BJ (cell line): Measurements from ENCODE around the gene OASL. TPM values are rescaled to one million over a fixed set of nuclear protein-coding genes. Genes with fewer than 3 reads are reported as not detected.

ENCODE experiments used
- CTCF ChIA-PET: fragments of 350-600 bp; formaldehyde crosslinking; extraction: SDS; loops from one replicate; lab custom pipeline; 2021; ENCODE audit warnings: antibody characterized with exemption, inconsistent platforms; lab: Yijun Ruan, JAX
- POLR2A ChIA-PET: fragments of 300-600 bp; sonication (Branson Sonifier 250); formaldehyde crosslinking; extraction: SDS; loops from one replicate; lab custom pipeline; 2021; ENCODE audit warnings: antibody characterized with exemption; lab: Charles Lee
- DNase-seq: peaks from one replicate; pipeline ENCODE4 v3.0.0-alpha.2; 2011; ENCODE audit warnings: low read depth
- H3K27me3 ChIP-seq: 2 replicates; pipeline ENCODE4 v1.6.0; 2011; ENCODE audit warnings: low read length; ENCODE audit not compliant: control insufficient read depth, insufficient read depth
- H3K36me3 ChIP-seq: 2 replicates; pipeline ENCODE4 v1.5.1; 2011; ENCODE audit warnings: low read length; ENCODE audit not compliant: control insufficient read depth, insufficient read depth
- H3K4me3 ChIP-seq: 2 replicates; pipeline ENCODE4 v1.5.1; 2011; ENCODE audit warnings: low read depth, mild to moderate bottlenecking, control low read depth, low read length
- polyA plus RNA-seq: library from polyadenylated mRNA; depleted of rRNA; stranded (reverse); fragments of >200 nt; gene quantifications from 2 replicates; pipeline ENCODE4 v1.2.3, GENCODE V29; 2011
- TF ChIP-seq, protein P1 (sequence below): IDR thresholded peaks from 2 replicates; pipeline ENCODE4 v1.5.1; 2011; ENCODE audit warnings: low read depth, mild to moderate bottlenecking, control low read depth, inconsistent platforms, low read length, moderate library complexity; ENCODE audit not compliant: insufficient read depth

The OASL gene
- polyA plus RNA-seq, 1 experiment, result 0.67 TPM

DNA sequence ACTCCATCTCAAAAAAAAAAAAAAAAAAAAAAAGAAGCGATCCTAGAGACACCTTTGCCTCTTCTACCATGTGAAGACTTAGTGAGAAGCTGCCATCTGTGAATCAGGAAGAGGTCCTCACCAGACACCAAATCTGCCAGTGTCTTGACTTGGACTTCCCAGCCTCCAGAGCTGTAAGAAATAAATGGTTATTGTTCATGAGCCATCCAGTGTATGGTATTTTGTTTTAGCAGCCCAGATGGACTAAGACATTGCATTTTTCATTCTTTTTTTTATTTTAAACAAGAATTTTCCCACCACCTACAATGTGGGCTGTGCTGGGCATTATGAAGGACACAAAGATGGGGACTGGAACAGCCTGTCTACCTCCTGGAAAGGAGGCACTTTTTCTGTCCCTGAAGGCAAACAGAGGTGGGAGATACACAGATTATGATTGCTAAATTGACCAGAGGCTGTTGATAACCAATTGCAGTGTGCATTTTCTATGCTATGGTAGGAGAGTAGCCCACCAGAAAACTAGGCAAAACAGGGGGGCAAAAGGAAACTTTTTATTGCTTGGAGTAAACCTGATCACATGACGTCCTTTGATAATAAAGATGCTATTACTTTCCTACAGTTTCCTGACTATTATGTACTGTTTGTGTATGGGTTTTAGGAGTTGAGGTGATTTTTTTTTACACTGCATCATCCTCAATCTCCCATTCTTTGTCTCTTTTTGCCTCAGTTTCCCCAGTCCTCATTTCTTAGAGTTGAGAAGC is 20.0 kb downstream of the OASL start:
- CTCF ChIA-PET, result no interaction called here
- Histone ChIP-seq H3K27me3 (0 out of 2 replicates have a peak, but pooled peaks cover 2% of the 10 kb centered on the region), H3K36me3 (no peaks in the 10 kb centered on the region), H3K4me3 (no peak overlapping the region)
- no peak for DNase-seq
- TF ChIP-seq, protein P1, sequence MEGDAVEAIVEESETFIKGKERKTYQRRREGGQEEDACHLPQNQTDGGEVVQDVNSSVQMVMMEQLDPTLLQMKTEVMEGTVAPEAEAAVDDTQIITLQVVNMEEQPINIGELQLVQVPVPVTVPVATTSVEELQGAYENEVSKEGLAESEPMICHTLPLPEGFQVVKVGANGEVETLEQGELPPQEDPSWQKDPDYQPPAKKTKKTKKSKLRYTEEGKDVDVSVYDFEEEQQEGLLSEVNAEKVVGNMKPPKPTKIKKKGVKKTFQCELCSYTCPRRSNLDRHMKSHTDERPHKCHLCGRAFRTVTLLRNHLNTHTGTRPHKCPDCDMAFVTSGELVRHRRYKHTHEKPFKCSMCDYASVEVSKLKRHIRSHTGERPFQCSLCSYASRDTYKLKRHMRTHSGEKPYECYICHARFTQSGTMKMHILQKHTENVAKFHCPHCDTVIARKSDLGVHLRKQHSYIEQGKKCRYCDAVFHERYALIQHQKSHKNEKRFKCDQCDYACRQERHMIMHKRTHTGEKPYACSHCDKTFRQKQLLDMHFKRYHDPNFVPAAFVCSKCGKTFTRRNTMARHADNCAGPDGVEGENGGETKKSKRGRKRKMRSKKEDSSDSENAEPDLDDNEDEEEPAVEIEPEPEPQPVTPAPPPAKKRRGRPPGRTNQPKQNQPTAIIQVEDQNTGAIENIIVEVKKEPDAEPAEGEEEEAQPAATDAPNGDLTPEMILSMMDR, result no peak
- POLR2A ChIA-PET, result no interaction called here

GRCh38 chr12:121017966-121018491 is 21.0 kb downstream of the OASL start:
- no peaks in the 10 kb centered on the region for H3K36me3 ChIP-seq
- POLR2A ChIA-PET, result no interaction called here
- DNase-seq, result no peak
- 0 out of 2 replicates have a peak, but pooled peaks cover 2% of the 10 kb centered on the region for H3K27me3 ChIP-seq
- no peak overlapping the region for H3K4me3 ChIP-seq
- CTCF ChIA-PET, result no interaction called here
- TF ChIP-seq, protein P1, result no peak

DNA sequence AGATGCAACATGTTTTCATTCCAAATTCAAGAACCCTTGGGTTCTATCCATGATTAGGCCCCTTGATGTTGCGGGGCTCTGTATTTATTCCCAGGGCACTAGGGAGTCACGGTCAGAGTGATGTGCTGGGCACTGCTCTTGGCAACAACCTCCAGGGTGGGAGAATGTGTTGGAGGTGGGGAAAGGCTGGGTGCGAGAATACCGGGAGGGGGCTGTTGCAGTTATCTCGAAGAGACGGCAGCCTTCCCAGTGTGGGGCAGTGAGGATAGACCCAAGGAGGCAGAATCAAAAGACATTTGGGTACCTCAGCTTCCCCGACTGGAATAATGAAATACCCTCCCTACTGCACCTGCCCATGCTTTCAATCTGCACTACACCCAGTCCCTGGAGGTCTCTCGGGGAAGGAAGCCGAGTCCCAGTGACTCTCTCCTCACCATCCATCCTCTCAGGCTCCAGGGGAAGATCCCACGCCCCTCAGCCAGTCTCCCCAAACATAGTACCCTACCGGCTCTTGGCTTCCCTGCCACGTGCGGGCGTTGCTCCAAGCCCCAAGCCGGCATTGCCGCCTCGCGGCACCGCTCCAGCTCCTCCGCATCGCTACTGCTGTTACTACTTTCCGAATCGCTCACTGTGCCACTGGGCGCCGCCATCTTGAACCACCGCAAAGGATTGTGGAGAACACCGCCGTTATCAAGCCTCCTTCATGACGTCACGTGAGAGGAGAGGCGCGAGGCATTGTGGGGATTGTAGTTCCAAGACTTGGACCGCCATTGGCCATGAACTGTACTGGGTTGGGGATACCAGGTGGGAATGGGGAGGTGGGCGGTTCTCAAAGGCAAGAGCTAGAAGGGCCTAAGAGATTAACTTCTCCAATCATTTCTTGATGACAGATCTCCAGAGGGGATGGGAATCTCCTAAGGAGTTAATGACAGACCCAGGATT is 22.9 kb downstream of the OASL start, which contains the start of gene C12orf43:
Gene C12orf43, minus strand, starts transcription at position 663 of the 942 bp plus-strand sequence. Its CDS starts 13 bp downstream, at position 650.
- Histone ChIP-seq H3K27me3 (0 out of 2 replicates have a peak, but pooled peaks cover 2% of the 10 kb centered on the region), H3K36me3 (peaks cover 8% of the 10 kb centered on the region), H3K4me3 (peak within 1 kb of the TSS; percentile 96)
- TF ChIP-seq, protein P1, result no peak
- CTCF ChIA-PET, result interaction anchor here (1.3 kb wide), 1 partner anchor 11 kb away, joined by 4 read pairs; no protein-coding TSS in a partner anchor
- POLR2A ChIA-PET, result interaction anchor here (0.5 kb wide), 1 partner anchor 628 kb away, joined by 4 read pairs; no protein-coding TSS in a partner anchor
- DNase-seq, result no peak

- POLR2A ChIA-PET, result no interaction called here
- no peak for DNase-seq
- CTCF ChIA-PET, result interaction anchor here (0.6 to 1.1 kb wide), 2 partner anchors 9 to 769 kb away, joined by 3 to 5 read pairs; no protein-coding TSS in a partner anchor
- TF ChIP-seq, protein P1, result no peak
- no peaks in the 10 kb centered on the region for H3K27me3 ChIP-seq
- H3K4me3 ChIP-seq, result no peak overlapping the region
- peaks cover 14% of the 10 kb centered on the region for H3K36me3 ChIP-seq
These were observed 25.3 kb downstream of the OASL start for GRCh38 chr12:121013715-121014114.
